H4 (cell line): ENCODE measurements around the gene DLGAP1. TPM values are rescaled to one million over a fixed set of nuclear protein-coding genes. Genes with fewer than 3 reads are reported as not detected.
A peak's percentile ranks its signal among the peaks of the same experiment; 100 is the strongest.
"Not testable (repeated sequence)": the region's sequence is repeated elsewhere in the genome, so short reads cannot be mapped to it uniquely, and the experiment has no call there.

Experiments
- DNase-seq: peaks from one replicate; pipeline ENCODE4 v3.0.0-alpha.2; 2015; ENCODE audit warnings: low spot score
- total RNA-seq: library from RNA; depleted of rRNA; stranded (reverse); fragments of >200 nt; shearing (Covaris generic); gene quantifications from 2 replicates; pipeline ENCODE4 v1.2.3, GENCODE V29; 2014

The DLGAP1 gene
- total RNA-seq, 1 experiment from 2014 or later, result not detected

DNA sequence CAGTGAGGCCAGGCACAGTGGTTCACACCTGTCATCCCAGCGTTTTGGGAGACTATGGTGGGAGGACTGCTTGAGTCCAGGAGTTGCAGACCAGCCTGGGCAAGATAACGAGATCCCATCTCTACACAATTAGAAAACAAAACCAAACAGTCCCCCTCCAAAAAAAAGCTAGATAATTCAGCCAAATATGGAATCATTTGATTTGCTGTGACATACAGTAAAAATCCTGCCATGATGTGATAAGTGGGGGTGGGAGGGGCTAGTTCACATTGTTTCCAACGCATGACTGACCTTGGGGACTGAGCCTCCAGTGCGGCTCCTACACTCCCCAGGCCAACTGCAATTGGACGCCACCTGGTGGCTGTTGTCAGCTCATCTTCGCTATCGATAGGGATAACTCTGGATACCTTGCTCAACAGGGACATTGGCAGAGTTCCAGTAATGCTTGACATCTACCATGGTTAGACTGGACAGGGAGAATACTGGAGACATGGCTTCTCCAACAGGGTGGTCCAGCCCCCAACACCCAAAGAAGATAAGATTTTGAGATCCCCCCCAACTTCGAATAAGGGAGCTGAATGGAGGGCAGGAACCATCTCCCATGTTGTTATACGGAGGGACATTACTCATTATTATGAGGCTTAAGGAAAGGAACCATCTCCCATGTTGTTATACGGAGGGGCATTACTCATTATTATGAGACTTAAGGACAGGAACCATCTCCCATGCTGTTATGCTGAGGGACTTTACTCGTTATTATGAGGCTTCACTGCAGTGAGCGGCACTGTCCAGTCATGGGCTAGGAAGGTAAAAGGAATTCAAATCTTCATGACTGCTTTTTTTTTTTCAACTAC lies 869.2 kb downstream of the DLGAP1 start:
- peak; percentile 75 for DNase-seq

DNA sequence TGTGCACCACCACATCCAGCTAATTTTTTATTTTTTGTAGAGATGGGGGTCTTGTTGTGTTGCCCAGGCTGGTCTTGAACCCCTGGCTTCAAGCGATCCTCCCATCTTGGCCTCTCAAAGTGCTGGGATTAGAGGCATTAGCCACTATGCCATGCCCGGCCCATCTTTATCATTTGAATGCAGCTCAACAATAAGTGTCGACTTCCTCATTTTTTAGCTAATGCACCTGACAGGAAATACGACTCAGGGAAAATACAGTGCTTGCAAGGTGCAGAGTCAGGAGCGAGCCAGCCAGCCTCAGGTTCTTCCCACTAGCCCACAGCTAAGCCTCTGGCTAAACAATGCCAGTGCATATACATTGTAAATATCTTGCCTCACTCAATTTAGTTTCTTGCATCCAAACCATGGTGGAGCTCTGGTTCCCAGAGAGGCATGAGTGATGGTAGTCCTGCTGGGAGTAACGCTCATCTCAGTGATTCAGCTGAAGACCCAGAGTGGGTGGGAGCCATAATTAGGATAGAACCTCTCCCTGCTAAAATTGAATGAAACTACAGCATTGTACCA lies 870.1 kb downstream of the DLGAP1 start:
- no peak for DNase-seq

DNA sequence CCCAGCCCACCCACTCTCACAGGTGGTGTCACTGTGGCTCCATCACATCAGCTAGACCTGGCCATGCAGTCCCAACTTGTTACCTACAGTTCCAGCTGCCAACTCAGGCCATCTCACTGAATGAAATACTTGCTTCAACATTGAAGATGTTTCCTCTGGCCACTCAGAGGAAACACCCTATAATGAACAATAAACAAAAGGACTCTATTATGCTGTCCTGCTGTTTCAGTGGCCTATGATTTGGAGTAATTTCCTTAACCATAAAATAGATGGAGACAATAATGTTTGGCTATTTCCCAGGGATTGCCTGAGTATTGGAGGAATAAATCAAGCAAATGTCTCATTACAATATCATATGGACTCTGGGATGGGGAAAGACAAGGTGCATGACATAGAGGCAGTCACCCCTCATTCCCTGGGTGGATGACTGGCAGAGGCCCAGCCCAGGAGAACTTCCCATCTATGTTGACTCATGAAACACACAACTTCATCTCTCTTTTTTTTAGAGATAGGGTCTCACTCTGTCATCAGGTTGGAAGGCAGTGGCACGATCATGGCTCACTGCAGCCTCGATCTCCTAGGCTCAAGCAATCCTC lies 870.7 kb downstream of the DLGAP1 start:
- DNase-seq, result no peak

DNA sequence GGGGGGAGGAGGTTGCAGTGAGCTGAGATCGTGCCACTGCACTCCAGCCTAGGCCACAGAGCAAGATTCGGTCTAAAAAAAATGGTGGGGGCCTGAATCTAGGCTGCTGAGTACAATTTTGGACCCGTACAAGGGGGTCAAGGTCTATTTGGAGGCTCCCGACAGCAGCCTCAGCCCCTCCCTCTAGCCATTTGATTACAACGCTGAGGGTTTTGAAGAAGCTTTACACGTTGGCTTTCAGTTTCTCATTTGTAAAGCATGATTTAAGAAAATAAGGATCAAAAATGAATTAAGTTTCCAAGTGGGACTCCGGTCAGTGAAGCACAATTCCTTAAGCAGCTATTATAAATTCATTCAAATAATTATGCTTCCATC lies 871.2 kb downstream of the DLGAP1 start:
- no peak for DNase-seq

DNA sequence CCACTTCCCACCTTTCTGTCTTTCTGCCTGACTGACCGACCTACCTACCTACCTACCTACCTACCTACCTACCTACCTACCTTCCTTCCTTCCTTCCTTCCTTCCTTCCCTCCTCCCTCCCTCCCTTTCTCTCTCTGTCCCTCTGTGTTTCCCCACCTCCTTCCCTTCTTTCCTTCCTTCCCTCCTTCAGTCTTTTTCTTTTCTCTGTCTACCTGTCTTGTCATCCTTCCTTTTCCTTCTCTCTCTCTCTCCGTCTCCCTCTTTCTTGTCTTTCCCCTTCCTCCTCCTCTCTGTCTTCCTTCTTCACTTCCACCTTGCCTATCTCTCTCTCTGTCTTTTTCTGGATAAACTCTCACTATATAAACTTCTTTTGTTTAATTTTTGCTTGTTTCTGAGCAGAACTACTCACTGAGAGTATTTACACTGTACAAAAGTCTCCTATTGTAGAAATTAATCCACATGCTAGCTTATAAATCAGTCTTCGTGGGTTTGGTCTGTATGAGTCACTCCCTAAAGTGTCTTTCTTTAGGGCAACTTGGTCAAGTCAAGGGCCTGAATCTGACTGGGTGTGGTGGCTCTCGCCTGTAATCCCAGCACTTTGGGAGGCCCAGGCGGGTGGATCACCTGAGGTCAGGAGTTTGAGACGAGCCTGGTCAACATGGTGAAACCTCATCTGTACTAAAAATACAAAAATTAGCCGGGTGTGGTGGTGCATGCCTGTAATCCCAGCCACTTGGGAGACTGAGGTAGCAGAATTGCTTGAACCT lies 871.8 kb downstream of the DLGAP1 start:
- not testable (repeated sequence) for DNase-seq

DNA sequence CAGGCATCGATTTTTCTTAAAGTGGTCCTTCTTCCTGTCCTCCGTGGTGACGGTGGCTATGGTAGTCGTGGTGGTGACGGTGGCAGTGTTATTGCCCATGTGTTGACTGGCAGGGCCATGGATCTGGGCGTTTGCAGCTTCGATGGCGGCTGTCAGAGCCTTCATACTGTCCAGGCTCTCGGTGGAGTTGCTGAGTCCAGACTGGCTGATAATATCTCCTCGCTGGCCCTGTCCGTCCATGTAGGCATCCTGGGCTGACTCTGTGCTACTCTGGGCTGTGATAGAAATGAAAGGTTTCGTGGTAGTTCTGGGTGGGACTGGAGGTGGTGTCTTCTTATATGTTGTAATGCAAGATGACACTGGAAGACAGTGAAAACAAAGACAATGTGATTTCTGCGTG lies 873.2 kb downstream of the DLGAP1 start:
- DNase-seq, result no peak

DNA sequence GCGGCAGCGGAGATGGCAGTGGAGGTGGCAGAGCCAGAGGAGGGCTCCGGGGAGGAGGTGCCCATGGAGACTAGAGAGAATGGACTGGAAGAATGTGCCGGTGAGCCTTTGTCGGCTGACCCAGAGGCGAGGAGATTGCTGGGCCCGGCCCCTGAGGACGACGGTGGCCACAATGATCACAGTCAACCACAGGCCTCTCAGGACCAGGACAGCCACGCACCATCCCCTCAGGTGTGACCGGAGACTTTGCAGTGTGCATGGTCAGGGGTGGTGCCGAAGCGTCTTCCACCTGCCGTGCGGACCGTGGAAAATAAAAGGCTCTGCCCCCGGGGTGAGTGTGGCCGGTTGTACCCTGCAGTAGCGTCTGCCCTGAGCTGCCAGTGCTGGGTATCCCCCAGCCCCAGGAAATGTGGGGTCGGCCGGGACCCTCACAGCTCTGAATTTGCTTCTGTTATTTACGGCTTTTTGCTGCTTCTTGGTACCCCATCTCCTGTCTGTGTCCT lies 874.5 kb downstream of the DLGAP1 start:
- DNase-seq, result not testable (repeated sequence)

DNA sequence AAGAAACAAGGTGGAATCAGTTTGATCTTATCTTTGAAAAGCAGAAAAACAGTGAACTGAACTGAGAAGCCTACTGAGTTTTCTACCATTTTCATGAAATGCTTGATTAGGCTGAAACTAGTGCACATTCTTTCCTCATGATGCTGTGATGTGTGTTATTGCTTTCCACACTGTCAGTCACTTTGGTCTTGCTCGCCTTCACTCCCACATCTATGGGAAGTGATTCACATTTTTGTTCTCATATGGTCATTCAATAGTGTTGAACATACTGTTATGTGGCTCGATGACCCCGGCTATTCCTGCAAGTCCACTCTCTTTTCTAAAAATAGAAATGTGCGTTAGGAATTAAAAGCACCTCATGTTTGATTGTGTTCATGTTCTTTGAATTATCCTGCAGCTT lies 875.4 kb downstream of the DLGAP1 start:
- no peak for DNase-seq

DNA sequence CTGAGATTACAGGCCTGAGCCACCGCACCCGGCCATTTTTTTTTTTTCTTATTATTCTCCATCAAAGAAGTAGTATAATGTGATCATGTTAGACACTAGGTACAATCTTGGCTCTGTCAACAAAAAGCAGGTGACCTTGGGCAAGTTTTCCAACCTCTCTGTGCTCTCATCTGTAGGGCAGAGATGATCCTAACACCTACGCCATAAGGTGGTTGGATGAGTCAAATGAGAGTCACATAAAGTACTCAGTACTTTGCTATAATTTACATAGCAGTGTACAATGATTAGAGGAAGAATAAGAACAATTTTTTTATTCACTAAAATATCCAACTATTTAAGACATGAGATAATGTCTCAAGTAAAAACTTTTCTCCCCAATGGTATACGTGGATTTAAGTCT lies 876.5 kb downstream of the DLGAP1 start:
- no peak for DNase-seq

DNA sequence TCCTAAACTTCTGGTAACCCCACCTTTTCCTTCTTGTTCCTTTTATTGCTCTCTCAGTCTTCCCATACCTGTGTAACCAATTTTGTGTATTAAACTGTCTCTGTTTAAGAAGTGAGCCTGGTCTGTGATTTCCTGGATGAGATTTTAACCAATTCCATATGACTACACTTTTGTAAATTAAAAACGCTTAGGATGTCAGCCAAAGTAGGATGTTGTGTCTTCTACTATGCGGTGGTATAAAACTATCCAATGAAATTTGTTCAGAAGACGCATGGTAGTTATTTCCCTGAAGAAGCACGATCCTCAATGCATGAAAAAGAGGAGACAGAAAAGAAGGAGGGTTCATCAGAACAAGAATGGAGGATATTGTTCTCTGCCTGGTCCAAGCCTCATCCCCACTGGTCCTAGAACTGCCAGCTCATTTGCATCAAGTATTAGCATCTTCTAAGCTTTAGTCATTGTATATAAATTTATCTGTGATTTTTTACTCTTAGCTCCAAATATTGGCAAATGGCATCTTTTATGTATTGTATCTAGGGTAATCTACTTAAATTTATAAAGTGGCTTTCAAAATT lies 877.7 kb downstream of the DLGAP1 start:
- no peak for DNase-seq

DNA sequence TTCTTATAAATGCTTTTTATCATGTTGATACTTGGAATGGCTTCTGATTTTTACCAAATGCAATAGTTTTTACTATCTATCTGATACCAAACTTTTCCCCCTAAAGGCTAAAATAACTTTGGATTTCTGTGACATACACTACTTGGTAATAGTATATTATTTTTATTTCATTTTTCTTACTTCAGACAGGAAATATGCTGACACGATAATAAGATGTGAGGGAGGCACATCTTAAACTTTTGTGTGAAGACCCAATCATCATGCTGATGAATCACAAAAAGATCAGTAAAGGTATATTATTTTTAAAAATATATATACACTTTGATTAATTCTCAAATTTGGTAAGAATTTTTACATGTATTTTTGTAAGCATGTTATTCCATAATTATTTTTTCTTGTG lies 882.3 kb downstream of the DLGAP1 start:
- no peak for DNase-seq

DNA sequence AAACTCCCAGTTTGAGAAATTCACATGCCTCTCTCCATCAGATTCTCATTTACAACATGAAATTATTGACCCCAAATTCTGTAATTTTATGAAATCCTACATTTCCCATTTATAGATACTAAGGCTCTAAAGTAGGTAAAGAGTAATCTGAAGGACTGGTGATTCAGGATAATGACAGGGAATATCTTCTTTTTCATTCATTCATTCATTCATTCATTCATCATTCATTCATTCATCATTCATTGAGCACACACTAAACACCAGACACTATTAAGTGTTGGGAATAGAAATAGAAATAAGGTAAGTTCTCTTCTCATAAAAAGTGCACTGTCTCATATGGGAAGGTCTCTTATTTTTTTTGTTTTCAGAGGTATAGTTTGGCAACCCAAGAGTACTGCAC lies 888.3 kb downstream of the DLGAP1 start:
- no peak for DNase-seq

DNA sequence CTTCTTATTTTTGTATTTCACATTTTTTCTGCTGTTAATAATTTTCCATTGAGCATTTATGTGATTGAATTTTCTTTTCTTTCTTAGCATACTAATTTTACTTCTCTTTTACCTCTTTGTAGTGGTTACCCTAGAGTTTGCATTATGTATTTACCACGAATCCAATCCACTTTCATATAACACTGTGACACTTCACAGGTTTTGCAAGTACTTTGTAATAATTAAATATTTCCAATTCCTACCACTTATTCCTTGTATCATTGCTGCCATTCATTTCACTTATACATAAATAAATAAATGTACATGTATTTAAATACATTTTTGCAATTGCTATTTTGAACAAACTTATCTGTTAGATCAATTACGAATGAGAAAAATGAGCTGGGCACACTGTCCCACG lies 894.4 kb downstream of the DLGAP1 start:
- DNase-seq, result no peak

DNA sequence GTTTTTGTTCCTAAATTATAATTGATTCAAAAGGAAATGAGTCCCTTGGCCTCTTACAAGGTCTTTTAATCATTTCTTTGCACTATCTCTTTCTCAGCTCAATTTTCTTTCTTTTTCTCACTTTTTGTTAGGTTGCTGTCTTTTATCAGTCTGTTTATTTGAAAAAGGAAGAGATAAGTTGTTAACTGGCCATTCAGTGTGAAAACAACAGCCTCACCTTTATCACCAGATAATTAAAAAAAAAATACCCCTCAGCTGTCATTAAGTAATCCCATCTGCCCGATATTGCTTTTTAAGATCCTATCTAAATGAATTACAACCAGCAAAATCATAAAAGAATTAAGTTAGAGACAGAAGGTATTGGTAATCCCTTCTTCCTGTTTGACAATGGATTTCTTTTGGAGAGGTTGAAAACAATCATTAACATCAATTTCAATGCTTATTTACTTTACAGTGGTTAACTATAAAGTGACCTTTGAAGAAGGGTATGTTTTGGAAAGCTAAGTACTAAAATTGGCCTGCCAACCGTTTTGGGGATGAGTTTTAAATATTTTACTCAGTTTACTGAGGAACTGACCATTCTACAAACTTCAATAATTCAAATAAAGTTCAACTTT lies 900.2 kb downstream of the DLGAP1 start:
- no peak for DNase-seq

DNA sequence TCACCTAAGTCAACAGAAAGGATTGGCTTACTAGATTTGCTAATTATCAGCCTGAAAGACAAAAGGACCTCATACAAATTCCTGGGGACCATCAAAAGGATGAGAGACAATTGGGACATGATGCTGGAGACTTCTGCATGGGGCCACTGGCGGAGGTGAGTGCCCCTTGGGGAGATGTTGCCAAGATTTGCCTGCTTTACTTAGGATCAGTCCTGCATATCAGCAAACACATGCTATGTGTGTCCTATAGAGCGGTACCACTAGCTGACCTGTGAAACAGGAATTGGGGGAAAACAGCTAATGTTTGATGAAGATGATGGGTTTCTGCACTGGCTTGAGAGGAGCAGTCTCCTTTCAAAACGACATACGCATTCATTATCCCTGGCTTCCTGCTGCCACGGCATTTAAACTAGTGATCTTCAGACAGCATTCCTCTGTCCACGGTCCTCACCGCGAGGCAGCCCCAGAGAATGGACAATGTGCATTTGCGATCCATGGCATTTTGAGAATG lies 901.0 kb downstream of the DLGAP1 start:
- no peak for DNase-seq

DNA sequence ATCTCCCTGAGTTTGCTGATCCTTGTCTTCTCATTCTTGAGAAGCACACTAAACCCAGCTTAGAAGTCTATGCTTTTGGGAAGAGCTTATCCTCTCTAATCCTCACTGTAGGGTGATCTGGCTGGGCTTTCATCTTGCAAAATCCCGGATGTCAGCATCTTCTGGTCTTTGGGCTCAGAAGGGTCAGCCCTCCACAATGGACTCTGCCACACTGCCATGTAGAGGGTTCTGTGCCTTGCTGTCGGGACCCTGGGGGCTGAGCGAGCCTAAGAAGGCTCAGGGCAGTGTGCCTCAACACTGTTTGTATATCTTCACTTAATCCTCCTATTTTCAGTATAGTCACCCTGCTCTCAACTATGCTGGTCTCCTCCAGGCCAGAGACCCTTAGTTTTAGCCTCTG lies 902.8 kb downstream of the DLGAP1 start:
- DNase-seq, result no peak

DNA sequence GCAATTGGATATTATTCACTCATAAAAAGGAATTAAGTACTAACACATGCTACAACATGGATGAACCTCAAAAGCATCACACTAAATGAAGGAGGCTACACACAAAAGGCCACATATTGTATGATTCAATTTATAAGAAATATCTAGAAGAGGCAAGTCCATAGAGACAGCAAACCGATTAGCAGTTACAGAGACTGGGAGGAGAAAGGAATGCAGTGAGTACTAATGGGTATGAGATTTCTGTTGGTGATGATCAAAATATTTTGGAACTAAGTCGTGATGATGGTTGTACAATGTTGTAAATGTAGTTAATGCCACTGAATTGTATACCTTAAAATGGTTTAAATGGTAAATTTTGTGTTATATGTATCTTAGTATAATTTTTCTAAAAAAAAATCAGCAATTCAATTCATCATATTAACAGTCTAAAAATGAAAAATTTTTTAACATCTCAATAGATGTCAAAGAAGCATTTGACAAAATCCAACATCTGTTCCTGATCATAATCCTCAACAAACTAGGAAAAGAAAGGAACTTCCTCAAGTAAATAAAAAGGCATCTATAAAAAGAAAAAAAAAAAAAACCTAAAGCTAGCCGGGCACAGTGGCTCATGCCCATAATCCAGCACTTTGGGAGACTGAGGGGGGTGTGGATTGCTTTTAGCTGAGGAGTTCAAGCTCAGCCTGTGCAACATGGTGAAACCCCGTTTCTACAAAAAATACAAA lies 907.1 kb downstream of the DLGAP1 start:
- DNase-seq, result no peak

DNA sequence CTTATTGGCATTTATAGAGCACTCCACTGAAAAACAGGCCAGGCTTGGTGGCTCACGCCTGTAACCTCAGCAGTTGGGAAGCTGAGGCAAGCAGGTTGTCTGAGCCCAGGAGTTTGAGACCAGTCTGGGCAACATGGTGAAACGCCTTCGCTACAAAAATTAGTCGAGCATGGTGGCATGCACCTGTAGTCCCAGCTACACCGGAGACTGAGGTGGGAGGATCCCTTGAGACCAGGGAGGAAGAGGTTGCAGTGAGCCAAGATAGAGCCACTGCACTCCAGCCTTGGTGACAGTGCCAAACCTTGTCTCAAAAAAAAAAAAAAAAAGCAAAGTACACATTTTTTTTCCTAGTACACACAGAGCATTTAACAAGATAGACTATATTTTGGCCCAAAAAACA lies 909.0 kb downstream of the DLGAP1 start:
- no peak for DNase-seq

DNA sequence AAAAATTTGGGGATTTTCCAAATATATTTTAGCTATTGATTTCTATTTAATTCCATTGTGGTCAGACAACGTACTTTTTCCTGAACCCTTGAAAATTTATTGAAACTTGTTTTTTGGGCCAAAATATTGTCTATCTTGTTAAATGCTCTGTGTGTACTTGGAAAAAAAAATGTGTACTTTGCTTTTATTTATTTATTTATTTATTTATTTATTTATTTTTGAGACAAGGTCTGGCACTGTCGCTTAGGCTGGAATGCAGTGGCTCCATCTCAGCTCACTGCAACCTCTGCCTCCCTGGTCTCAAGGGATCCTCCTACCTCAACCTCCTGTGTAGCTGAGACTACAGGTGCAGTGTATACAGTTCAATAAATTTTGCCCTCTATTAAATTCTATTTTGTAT lies 910.6 kb downstream of the DLGAP1 start:
- no peak for DNase-seq

DNA sequence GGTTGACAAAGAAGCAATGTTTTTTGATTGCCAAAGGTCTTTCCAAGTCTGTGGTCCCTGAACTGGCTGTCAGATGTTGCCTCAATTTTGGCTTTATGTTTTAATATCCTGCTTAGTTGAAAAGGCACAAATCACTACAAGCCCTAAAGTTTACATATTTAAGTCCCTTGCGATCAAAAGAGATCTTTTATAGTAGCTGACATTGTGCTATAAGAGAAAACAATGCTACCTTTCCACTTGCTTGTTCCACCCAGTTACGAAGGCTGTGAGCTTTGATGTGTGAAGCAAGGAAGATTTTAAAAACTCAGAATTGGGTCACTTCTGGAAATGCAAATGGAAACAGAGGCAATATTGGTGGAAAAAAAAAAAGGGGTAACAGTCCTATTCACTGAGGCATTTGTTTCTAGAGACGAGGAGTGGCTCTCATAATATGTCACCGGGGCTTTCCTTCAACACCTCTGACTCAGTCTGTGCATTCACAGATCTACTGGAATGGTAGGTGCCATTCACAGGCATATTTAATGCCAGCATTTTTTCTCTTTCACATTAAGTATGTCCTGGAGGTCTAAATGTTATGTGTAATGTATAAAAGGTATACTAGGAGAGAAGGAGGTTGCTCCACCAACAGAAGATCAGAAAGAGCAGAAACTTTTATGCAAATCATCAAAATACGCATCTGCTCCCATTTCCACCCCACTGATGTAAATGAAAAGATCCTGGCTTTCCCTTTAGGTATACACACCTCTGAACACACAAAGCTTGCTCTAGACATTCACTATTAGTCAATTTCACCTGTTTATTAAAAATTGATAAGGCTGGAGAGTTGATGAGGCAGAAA lies 913.3 kb downstream of the DLGAP1 start:
- no peak for DNase-seq
